GM12878 (cell line): ENCODE results near the gene ORM2. TPM values are rescaled to one million over a fixed set of nuclear protein-coding genes. Genes with fewer than 3 reads are reported as not detected.
"Not testable (repeated sequence)": the region's sequence is repeated elsewhere in the genome, so short reads cannot be mapped to it uniquely, and the experiment has no call there.

ENCODE experiments used
- ATAC-seq: fragments of 200-7000 bp; cut with Tn5 transposase; 3 replicates; pipeline ENCODE4 v1.9.1; 2020; ENCODE audit warnings: mild to moderate bottlenecking, moderate library complexity
- BruUV-seq: library from RNA; stranded (reverse); fragments of 400-500 nt; replicated peaks from 2 replicates; lab custom pipeline; 2021; lab: Mats Ljungman, UMichigan
- CTCF ChIA-PET: fragments of 300-600 bp; sonication (Branson Sonifier 250); formaldehyde crosslinking; extraction: SDS; loops from one replicate; lab custom pipeline; 2021; ENCODE audit warnings: inconsistent platforms; lab: Yijun Ruan, JAX
- POLR2A ChIA-PET: fragments of 350-600 bp; formaldehyde crosslinking; extraction: SDS; loops from one replicate; lab custom pipeline; 2021; ENCODE audit warnings: inconsistent platforms; lab: Charles Lee
- RAD21 ChIA-PET: fragments of 300-600 bp; sonication (Branson Sonifier 250); formaldehyde crosslinking; loops from one replicate; lab custom pipeline; 2023; ENCODE audit warnings: antibody characterized with exemption; ENCODE audit not compliant: unreplicated experiment; lab: Charles Lee
- SMC1A ChIA-PET: fragments of 300-600 bp; sonication (Branson Sonifier 250); formaldehyde crosslinking; loops from one replicate; lab custom pipeline; 2023; ENCODE audit not compliant: unreplicated experiment, uncharacterized antibody; lab: Charles Lee
- DNase-seq: peaks from one replicate; pipeline ENCODE4 v3.0.0-alpha.2; 2011; ENCODE audit warnings: low read depth, low spot score
- FAIRE-seq: peaks from 3 replicates; lab custom pipeline; 2011; peaks lifted over from hg19 to GRCh38; lab: Jason Lieb, UNC
- H2AFZ ChIP-seq: 2 replicates; pipeline ENCODE4 v1.6.0; 2011; ENCODE audit warnings: low read depth, low read length, control low read depth; ENCODE audit not compliant: control insufficient read depth
- H3K27ac ChIP-seq: 2 replicates; pipeline ENCODE4 v1.5.1; 2011; ENCODE audit warnings: control low read depth; ENCODE audit not compliant: control insufficient read depth, insufficient read depth
- H3K27me3 ChIP-seq, 2 experiments: replicated peaks in 1 of 2; 2 replicates each; pipeline versions ENCODE4 v1.6.0 to v1.6.1; 2011; ENCODE audit warnings: low read length in 1 of 2; ENCODE audit not compliant: control insufficient read depth in 2 of 2, insufficient read depth in 2 of 2
- H3K36me3 ChIP-seq, 2 experiments: 2 replicates each; pipeline ENCODE4 v1.5.1; 2011; ENCODE audit warnings: low read length in 1 of 2; ENCODE audit not compliant: control insufficient read depth in 2 of 2, insufficient read depth in 2 of 2
- H3K4me1 ChIP-seq: 2 replicates; pipeline ENCODE4 v1.6.1; 2011; ENCODE audit warnings: mild to moderate bottlenecking, low read length, moderate library complexity, mixed read lengths; ENCODE audit not compliant: control insufficient read depth, insufficient read depth
- H3K4me2 ChIP-seq: 2 replicates; pipeline ENCODE4 v1.6.0; 2011; ENCODE audit warnings: control low read depth; ENCODE audit not compliant: control insufficient read depth, insufficient read depth
- H3K4me3 ChIP-seq: fragments of 200-600 bp; sonication (generic); 2 replicates; pipeline ENCODE4 v1.5.1; 2016
- H3K79me2 ChIP-seq: 2 replicates; pipeline ENCODE4 v1.6.0; 2011; ENCODE audit warnings: low read length; ENCODE audit not compliant: control insufficient read depth, insufficient read depth
- H3K9ac ChIP-seq: 2 replicates; pipeline ENCODE4 v1.8.0; 2011; ENCODE audit warnings: low read length, control low read depth, mixed read lengths; ENCODE audit not compliant: control insufficient read depth, insufficient read depth
- H3K9me3 ChIP-seq: replicated peaks from 3 replicates; pipeline ENCODE4 v1.5.1; 2011; ENCODE audit warnings: mild to moderate bottlenecking, low read length; ENCODE audit not compliant: control insufficient read depth, insufficient read depth
- H4K20me1 ChIP-seq: 2 replicates; pipeline ENCODE4 v1.6.0; 2011; ENCODE audit not compliant: control insufficient read depth, insufficient read depth
- POLR2A ChIP-seq: IDR thresholded peaks from 2 replicates; pipeline ENCODE4 v1.6.1; 2011; ENCODE audit warnings: low read depth, mild to moderate bottlenecking, low read length
- POLR2AphosphoS2 ChIP-seq: IDR thresholded peaks from 2 replicates; pipeline ENCODE4 v1.6.1; 2011; ENCODE audit warnings: low read depth, mild to moderate bottlenecking, low read length, improper control_type of control experiment, moderate library complexity
- WGBS: methylation state at CpG from one replicate; pipeline ENCODE4 v1.1.6; 2016; ENCODE audit warnings: low lambda C conversion rate; ENCODE audit not compliant: insufficient replicate concordance, insufficient coverage; ENCODE audit errors: missing lambda C conversion rate; 5-methylcytosine and 5-hydroxymethylcytosine counted together
- in situ Hi-C: fragments of 300-500 bp; cut with MboI; formaldehyde crosslinking; loops from 9 replicates; pipeline ENCODE4 v1.14.3; 2018; ENCODE audit warnings: mixed read lengths
- intact Hi-C: fragments of 100-400 bp; cut with micrococcal nuclease; formaldehyde crosslinking; loops from one replicate; pipeline ENCODE4 v1.14.2; 2022; ENCODE audit not compliant: unreplicated experiment
- polyA plus RNA-seq, 11 experiments: library from polyadenylated mRNA; depleted of rRNA in 4 of 11; unstranded in 6 of 11; stranded (reverse) in 5 of 11; fragments of >200 nt; fragmentation: Nextera tagmentation in 4 of 11; fragmentation: Illumina TruSeq in 1 of 11; extraction: Ambion mirVana in 4 of 11; extraction: Trizol in 1 of 11; gene quantifications; 1 replicate in 1 of 11; 2 replicates in 10 of 11; pipeline versions ENCODE4 v1.2.1 to v1.2.3, GENCODE V29; 2011 to 2016; ENCODE audit warnings: inconsistent platforms in 2 of 11, missing spikeins in 2 of 11, low read depth in 1 of 11
- total RNA-seq, 4 experiments: library from RNA; depleted of rRNA in 3 of 4; stranded (reverse); fragments of >200 nt in 3 of 4; fragmentation: Illumina TruSeq in 1 of 4; extraction: Trizol in 1 of 4; gene quantifications; 2 replicates each; pipeline versions ENCODE4 v1.2.1 to v1.2.3, GENCODE V29; 2013 to 2021

The ORM2 gene
- total and polyA plus RNA-seq, 10 of the 15 experiments (the other 5 are each of a cell fraction or from before 2014, with no cell fraction given) = 0.64 TPM; not detected in 9

DNA sequence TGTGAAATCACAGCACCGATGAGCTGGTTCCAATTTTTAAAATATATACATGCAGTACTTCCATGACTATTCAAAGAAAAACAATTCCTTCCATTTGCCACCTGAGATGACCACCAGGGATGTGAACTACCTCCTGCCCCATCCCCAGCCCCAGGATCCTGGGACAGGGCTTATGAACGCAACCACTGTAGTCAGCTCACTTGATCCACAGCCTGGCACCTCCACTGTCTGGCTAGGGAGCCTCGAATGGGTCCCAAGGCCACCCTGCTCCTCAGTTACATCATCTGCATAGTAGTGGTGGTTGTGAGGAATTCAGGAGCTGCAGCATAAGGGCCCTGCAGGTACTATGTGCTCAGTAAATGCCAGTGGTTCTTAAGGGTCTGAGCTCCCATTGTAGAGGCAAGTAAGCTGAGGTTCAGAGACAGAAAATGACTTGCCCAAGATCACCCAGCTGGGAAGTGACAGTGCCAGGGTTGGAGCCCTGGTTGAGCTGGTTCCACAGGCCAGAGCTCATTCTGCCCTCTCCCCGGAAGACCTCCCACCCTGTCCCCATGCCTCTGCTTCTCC, 2.9 kb downstream of the ORM2 start:
- H4K20me1 ChIP-seq, H3K27me3 ChIP-seq, in situ Hi-C loops, H3K27ac ChIP-seq, SMC1A ChIA-PET, BruUV-seq, H2AFZ ChIP-seq, POLR2A ChIA-PET, H3K9me3 ChIP-seq, intact Hi-C loops, H3K79me2 ChIP-seq, RAD21 ChIA-PET, H3K9ac ChIP-seq, CTCF ChIA-PET, H3K4me2 ChIP-seq, H3K4me3 ChIP-seq, H3K4me1 ChIP-seq, DNase-seq: not testable (repeated sequence)
- ATAC-seq (peak; percentile 14), FAIRE-seq (peak; percentile 27)
- TF ChIP-seq POLR2A = peak; percentile 48
- TF ChIP-seq POLR2AphosphoS2 = peak; percentile 30; the same call in 1 of the 2 replicates
- peaks cover 12 to 17% of the 10 kb centered on the region in 2 experiments; a peak in 3 of 4 replicates for H3K36me3 ChIP-seq
- 59% methylated on average over 4 of the region's 4 CpGs for WGBS

DNA sequence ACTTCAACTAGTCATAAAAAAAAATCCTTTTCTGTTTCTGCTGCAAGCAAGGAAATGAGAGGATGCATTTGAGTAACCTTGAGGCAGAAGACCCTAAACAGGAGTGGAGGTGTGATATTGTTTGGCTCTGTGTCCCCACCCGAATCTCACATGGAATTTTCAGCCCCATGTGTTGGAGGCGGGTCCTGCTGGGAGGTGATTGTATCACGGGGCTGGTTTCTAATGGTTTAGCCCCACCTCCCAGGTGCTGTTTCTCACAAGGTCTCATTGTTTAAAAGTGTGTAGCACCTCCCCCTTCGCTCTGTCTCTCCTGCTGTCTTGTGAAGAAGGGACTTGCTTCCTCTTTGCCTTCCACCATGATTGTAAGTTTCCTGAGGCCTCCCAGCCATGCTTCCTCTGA, 4.0 kb downstream of the ORM2 start:
- 69% methylated on average over 3 of the region's 4 CpGs for WGBS
- H3K27me3 ChIP-seq, POLR2A ChIA-PET, DNase-seq, H2AFZ ChIP-seq, in situ Hi-C loops, H3K27ac ChIP-seq, H3K9me3 ChIP-seq, H3K4me1 ChIP-seq, H3K4me3 ChIP-seq, H4K20me1 ChIP-seq, RAD21 ChIA-PET, intact Hi-C loops, H3K4me2 ChIP-seq, H3K79me2 ChIP-seq, H3K9ac ChIP-seq, SMC1A ChIA-PET, ATAC-seq, BruUV-seq: not testable (repeated sequence)
- peaks cover 22 to 23% of the 10 kb centered on the region in 2 experiments for H3K36me3 ChIP-seq
- CTCF ChIA-PET = interaction anchor here (1.2 kb wide), 1 partner anchor 72 kb away, joined by 3 read pairs; no protein-coding TSS in a partner anchor
- FAIRE-seq = peak; percentile 31
